Measurements from ENCODE around the gene SMG6.

SMG6 gene

GRCh38 chr17:2040942-2041560 is 262.5 kb downstream of the SMG6 start:
- DNase-seq, result no peak

GRCh38 chr17:2040219-2040827 is 263.3 kb downstream of the SMG6 start:
- no peak for DNase-seq

GRCh38 chr17:2037155-2037554 is 266.4 kb downstream of the SMG6 start:
- no peak for DNase-seq

- DNase-seq, result no peak
These were observed 267.8 kb downstream of the SMG6 start for GRCh38 chr17:2035541-2036488.

GRCh38 chr17:2034806-2035540 is 268.6 kb downstream of the SMG6 start:
- DNase-seq, result peak; percentile 85

GRCh38 chr17:2034157-2034556 is 269.4 kb downstream of the SMG6 start:
- peak; percentile 22 for DNase-seq

- no peak for DNase-seq
These were observed 270.4 kb downstream of the SMG6 start for GRCh38 chr17:2033153-2033552.

GRCh38 chr17:2030779-2031163 is 272.8 kb downstream of the SMG6 start:
- DNase-seq, result no peak

GRCh38 chr17:2029911-2030778 is 273.4 kb downstream of the SMG6 start, which contains the start of gene DPH1:
DPH1 (plus strand) TSS chr17:2030153; CDS start chr17:2030170, 17 bp downstream.
- peak; percentile 80 for DNase-seq

GRCh38 chr17:2028737-2029136 is 274.8 kb downstream of the SMG6 start:
- no peak for DNase-seq

- no peak for DNase-seq
These were observed 275.4 kb downstream of the SMG6 start for GRCh38 chr17:2028234-2028614.

GRCh38 chr17:2027528-2028233 is 275.9 kb downstream of the SMG6 start:
- DNase-seq, result no peak

GRCh38 chr17:2025622-2026309 is 277.8 kb downstream of the SMG6 start:
- DNase-seq, result peak; percentile 60

- DNase-seq, result peak; percentile 73
These were observed 278.4 kb downstream of the SMG6 start, which contains the start of gene RTN4RL1 for GRCh38 chr17:2025220-2025621. RTN4RL1 (minus strand) TSS chr17:2025334; CDS start chr17:2024865, 469 bp downstream.

- no peak for DNase-seq
These were observed 278.9 kb downstream of the SMG6 start for GRCh38 chr17:2024572-2025219.

- peak; percentile 66 for DNase-seq
These were observed 279.7 kb downstream of the SMG6 start for GRCh38 chr17:2023692-2024571.

GRCh38 chr17:2023256-2023655 is 280.3 kb downstream of the SMG6 start:
- DNase-seq, result no peak

GRCh38 chr17:2022647-2023240 is 280.8 kb downstream of the SMG6 start:
- no peak for DNase-seq

Data from T1000 (cell line).